Non-pigmented ciliary epithelial cell (primary cell): ENCODE results near the gene TCP11.
A peak's percentile ranks its signal among the peaks of the same experiment; 100 is the strongest.

Source experiments
- DNase-seq: peaks from one replicate; pipeline ENCODE4 v3.0.0-alpha.2; 2010; ENCODE audit warnings: low read depth

Gene TCP11

GRCh38 chr6:35092362-35093117 lies 48.6 kb downstream of the TCP11 start:
- DNase-seq, result no peak

GRCh38 chr6:35091346-35092083 lies 49.6 kb downstream of the TCP11 start:
- DNase-seq, result no peak

GRCh38 chr6:35090734-35091133 lies 50.4 kb downstream of the TCP11 start:
- DNase-seq, result no peak

- peak; percentile 45 for DNase-seq
These were observed 51.1 kb downstream of the TCP11 start for GRCh38 chr6:35089935-35090505.

GRCh38 chr6:35089216-35089934 lies 51.8 kb downstream of the TCP11 start:
- no peak for DNase-seq

- DNase-seq, result no peak
These were observed 52.6 kb downstream of the TCP11 start for GRCh38 chr6:35088281-35089215.

- DNase-seq, result no peak
These were observed 53.5 kb downstream of the TCP11 start for GRCh38 chr6:35087361-35088280.

GRCh38 chr6:35086636-35087360 lies 54.3 kb downstream of the TCP11 start:
- DNase-seq, result no peak

GRCh38 chr6:35086282-35086632 lies 54.9 kb downstream of the TCP11 start:
- DNase-seq, result no peak

GRCh38 chr6:35085359-35086281 lies 55.5 kb downstream of the TCP11 start:
- DNase-seq, result no peak

GRCh38 chr6:35084511-35085203 lies 56.5 kb downstream of the TCP11 start:
- DNase-seq, result no peak

GRCh38 chr6:35084041-35084491 lies 57.1 kb downstream of the TCP11 start:
- no peak for DNase-seq

- DNase-seq, result no peak
These were observed 57.6 kb downstream of the TCP11 start for GRCh38 chr6:35083507-35083906.

- no peak for DNase-seq
These were observed 58.3 kb downstream of the TCP11 start for GRCh38 chr6:35082733-35083403.

- no peak for DNase-seq
These were observed 59.0 kb downstream of the TCP11 start for GRCh38 chr6:35082046-35082732.

- no peak for DNase-seq
These were observed 59.7 kb downstream of the TCP11 start for GRCh38 chr6:35081426-35081851.
